ENCODE measurements around the gene ANXA11. TPM values are rescaled to one million over a fixed set of nuclear protein-coding genes. Genes with fewer than 3 reads are reported as not detected.

The ANXA11 gene
- total and polyA plus RNA-seq, 3 donors from 2014 or later, result 46.5 to 116 (median 64.0) TPM

GRCh38 chr10:80166581-80167470 is 38.5 kb downstream of the ANXA11 start:
- H3K27me3 ChIP-seq, result no peaks in the 10 kb centered on the region
- intact Hi-C loops (cut with DNase I; ENCODE audit: low total_unique reads), result no loop called here
- DNase-seq, result no peak
- TF ChIP-seq POLR2A (IDR thresholded peaks at IDR 0.05) (no peak), CTCF (IDR thresholded peaks at IDR 0.05) (no peak)
- no peaks in the 10 kb centered on the region for H3K9me3 ChIP-seq
- peaks cover 6% of the 10 kb centered on the region for H3K4me1 ChIP-seq
- no peak overlapping the region for H3K27ac ChIP-seq
- no peak overlapping the region for H3K4me3 ChIP-seq
- WGBS, 2 donors, result 90 to 94% methylated on average over 22 to 28 of the region's 28 CpGs
- H3K36me3 ChIP-seq (ENCODE audit: low read depth, missing control alignments), result no peaks in the 10 kb centered on the region

GRCh38 chr10:80165173-80165572 is 40.2 kb downstream of the ANXA11 start:
- Histone ChIP-seq H3K27me3 (no peaks in the 10 kb centered on the region), H3K36me3 (ENCODE audit: low read depth, missing control alignments) (no peaks in the 10 kb centered on the region), H3K4me1 (peaks cover 6% of the 10 kb centered on the region), H3K4me3 (no peak overlapping the region), H3K9me3 (no peaks in the 10 kb centered on the region), H3K27ac (no peak overlapping the region)
- 93 to 94% methylated on average over 6 to 7 of the region's 7 CpGs for WGBS, 2 donors
- intact Hi-C loops (cut with DNase I; ENCODE audit: low total_unique reads), result no loop called here
- DNase-seq, result no peak
- TF ChIP-seq CTCF (IDR thresholded peaks at IDR 0.05), result no peak
- no peak for TF ChIP-seq POLR2A (IDR thresholded peaks at IDR 0.05)

- DNase-seq, result no peak
- 93 to 94% methylated on average over 7 of the region's 7 CpGs for WGBS, 2 donors
- no peaks in the 10 kb centered on the region for H3K9me3 ChIP-seq
- intact Hi-C loops (cut with DNase I; ENCODE audit: low total_unique reads), result no loop called here
- H3K27me3 ChIP-seq, result no peaks in the 10 kb centered on the region
- H3K4me1 ChIP-seq, result peaks cover 6% of the 10 kb centered on the region
- TF ChIP-seq CTCF (IDR thresholded peaks at IDR 0.05) (no peak), POLR2A (IDR thresholded peaks at IDR 0.05) (no peak)
- H3K4me3 ChIP-seq, result no peak overlapping the region
- H3K27ac ChIP-seq, result no peak overlapping the region
- H3K36me3 ChIP-seq (ENCODE audit: low read depth, missing control alignments), result no peaks in the 10 kb centered on the region
Measured at GRCh38 chr10:80164596-80164995, 40.7 kb downstream of the ANXA11 start.

- peaks cover 10% of the 10 kb centered on the region for H3K4me1 ChIP-seq
- DNase-seq, result no peak
Measured at GRCh38 chr10:80163741-80164341, 41.5 kb downstream of the ANXA11 start.

More at GRCh38 chr10:80163741-80164341, 41.5 kb downstream of the ANXA11 start:
- Histone ChIP-seq H3K9me3 (no peaks in the 10 kb centered on the region), H3K27ac (no peak overlapping the region), H3K36me3 (ENCODE audit: low read depth, missing control alignments) (no peaks in the 10 kb centered on the region), H3K27me3 (no peaks in the 10 kb centered on the region), H3K4me3 (no peak overlapping the region)
- intact Hi-C loops (cut with DNase I; ENCODE audit: low total_unique reads), result no loop called here
- WGBS, 2 donors, result 83 to 90% methylated on average over 5 to 8 of the region's 8 CpGs
- no peak for TF ChIP-seq CTCF (IDR thresholded peaks at IDR 0.05)
- TF ChIP-seq POLR2A (IDR thresholded peaks at IDR 0.05), result no peak

All from testis (tissue), 3 donors.